HG03064 (cell line): Measurements from ENCODE around the gene VANGL1.

Source experiments
- ATAC-seq: cut with Tn5 transposase; IDR thresholded peaks from one replicate; pipeline ENCODE4 v1.9.1; 2021; ENCODE audit warnings: low read depth; ENCODE audit not compliant: unreplicated experiment

VANGL1 gene

DNA sequence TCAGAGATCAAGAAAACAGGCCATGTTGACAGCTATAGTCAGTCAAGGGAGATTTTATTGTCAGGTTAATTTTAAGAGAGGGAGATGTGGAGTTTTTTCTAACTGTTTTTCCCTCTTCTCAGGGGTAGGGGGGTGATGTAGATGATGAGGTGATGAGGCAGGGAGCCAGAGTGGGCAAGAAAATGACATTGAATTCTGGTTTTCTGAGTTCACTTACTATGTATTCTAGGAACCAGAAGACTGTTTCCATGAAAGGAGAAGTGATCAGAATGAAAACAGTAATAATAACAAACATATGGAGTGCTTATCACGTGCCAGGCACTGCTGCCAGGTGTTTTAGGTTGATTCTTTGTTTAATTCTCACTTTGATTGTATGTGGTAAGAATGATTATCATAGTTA lies 86.6 kb downstream of the VANGL1 start:
- no peak for ATAC-seq

GRCh38 chr1:115729756-115730155 lies 88.0 kb downstream of the VANGL1 start:
- peak; percentile 92 for ATAC-seq

GRCh38 chr1:115732316-115732715 lies 90.5 kb downstream of the VANGL1 start:
- ATAC-seq, result no peak

- ATAC-seq, result no peak
These were observed 99.0 kb downstream of the VANGL1 start for GRCh38 chr1:115740811-115741210.

- no peak for ATAC-seq
These were observed 103.0 kb downstream of the VANGL1 start for GRCh38 chr1:115744646-115745275.

- ATAC-seq, result no peak
These were observed 104.4 kb downstream of the VANGL1 start for GRCh38 chr1:115746021-115746690.
